Esophagus squamous epithelium (tissue), 4 donors: Measurements from ENCODE around the gene USP10.

Experiments used
- CTCF ChIP-seq, 6 experiments: fragments of 450-650 bp in 4 of 6; fragments of 200-600 bp in 2 of 6; sonication (generic) in 2 of 6; IDR thresholded peaks; one replicate each; pipeline ENCODE4 v1.5.1; 2016 to 2019; ENCODE audit warnings: antibody characterized with exemption in 6 of 6, mild to moderate bottlenecking in 4 of 6, moderate library complexity in 4 of 6
- POLR2A ChIP-seq, 4 donors: fragments of 450-650 bp; IDR thresholded peaks; one replicate each; pipeline ENCODE4 v1.6.1; 2017; ENCODE audit warnings: antibody characterized with exemption in 4 of 4, mild to moderate bottlenecking in 4 of 4, moderate library complexity in 3 of 4

DNA sequence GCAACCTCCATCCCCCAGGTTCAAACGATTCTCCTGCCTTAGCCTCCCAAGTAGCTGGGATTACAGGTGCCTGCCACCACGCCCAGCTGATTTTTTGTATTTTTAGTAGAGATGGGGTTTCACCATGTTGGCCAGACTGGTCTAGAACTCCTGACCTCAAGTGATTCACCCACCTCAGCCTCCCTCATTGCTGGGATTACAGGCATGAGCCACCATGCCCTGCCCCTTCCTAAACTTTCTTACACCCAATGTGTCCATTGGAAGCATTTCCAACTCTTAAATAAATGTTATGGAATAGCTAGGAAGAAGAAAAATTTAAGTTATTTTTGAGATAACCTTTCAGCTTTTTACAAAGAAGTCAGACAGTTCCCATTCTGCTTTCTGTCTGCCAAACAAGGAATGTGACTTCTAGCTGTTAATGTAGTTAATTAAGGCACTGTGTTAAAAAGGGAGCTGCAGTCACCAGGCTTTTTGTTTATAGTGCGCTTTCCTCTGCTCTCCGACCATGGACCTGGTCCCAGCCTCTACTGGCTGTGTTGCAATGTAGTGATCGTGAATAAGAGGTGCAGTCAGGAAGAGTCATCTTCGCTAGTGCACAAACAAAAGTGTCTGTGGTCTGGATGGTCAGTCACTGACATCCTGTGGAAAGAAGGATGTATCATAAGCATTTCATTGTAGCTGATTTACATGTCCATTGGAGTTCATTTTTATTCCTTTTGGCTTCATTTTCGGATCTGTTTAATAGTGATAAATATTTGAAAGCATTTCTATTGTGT is 39.7 kb downstream of the USP10 start:
- TF ChIP-seq CTCF (IDR thresholded peaks at IDR 0.05): no peak
- no peak for TF ChIP-seq POLR2A (IDR thresholded peaks at IDR 0.05)
